ENCODE data around the gene SPOCD1.
A peak's percentile ranks its signal among the peaks of the same experiment; 100 is the strongest.

Gene SPOCD1

DNA sequence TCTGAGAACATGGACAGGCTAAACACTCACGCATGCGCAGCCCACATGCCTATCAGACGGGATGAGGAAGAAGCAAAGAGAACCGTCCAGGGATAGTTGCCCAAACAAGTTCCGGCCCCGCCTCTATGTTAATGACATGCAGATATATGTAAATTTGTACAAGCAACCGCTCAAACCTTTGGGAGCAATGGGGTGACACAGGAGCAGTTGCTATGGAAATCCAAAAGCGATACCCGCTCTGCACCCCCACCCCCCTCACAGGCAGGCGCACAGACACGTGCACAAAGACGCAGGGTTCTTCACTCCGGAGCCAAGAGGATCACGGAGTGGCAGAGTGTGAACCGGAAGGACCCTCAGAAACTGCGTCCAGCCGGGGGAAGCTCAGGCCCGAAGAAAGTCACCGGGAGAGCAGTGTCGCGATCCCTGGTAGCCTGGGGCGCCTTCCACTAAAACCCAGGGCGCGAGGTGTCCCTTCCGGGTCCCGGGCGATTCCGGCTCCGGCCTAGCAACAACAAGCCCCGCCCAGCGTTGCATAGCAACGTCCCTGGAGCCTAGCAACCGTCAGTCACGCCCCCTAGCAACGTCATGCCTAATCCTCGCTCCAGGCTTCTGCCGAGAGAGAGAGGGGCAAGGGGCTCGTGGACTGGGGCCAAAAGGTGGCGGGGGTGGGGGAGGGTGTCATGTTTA lies 27.5 kb downstream of the SPOCD1 start (continued):
- TF ChIP-seq ZNF521 (tag by site-specific recombination; IDR thresholded peaks at IDR 0.05) = no peak
- peak; percentile 30 for TF ChIP-seq GLIS1 (tag by site-specific recombination; IDR thresholded peaks at IDR 0.05)
- no peak for TF ChIP-seq ZNF146 (tag by site-specific recombination; IDR thresholded peaks at IDR 0.05)
- TF ChIP-seq ZSCAN30 (tag by site-specific recombination; IDR thresholded peaks at IDR 0.05) = peak; percentile 24; the same call in 1 of the 2 replicates
- TF ChIP-seq ZNF350 (tag by site-specific recombination; IDR thresholded peaks at IDR 0.05) = no peak
- TF ChIP-seq, protein P1, sequence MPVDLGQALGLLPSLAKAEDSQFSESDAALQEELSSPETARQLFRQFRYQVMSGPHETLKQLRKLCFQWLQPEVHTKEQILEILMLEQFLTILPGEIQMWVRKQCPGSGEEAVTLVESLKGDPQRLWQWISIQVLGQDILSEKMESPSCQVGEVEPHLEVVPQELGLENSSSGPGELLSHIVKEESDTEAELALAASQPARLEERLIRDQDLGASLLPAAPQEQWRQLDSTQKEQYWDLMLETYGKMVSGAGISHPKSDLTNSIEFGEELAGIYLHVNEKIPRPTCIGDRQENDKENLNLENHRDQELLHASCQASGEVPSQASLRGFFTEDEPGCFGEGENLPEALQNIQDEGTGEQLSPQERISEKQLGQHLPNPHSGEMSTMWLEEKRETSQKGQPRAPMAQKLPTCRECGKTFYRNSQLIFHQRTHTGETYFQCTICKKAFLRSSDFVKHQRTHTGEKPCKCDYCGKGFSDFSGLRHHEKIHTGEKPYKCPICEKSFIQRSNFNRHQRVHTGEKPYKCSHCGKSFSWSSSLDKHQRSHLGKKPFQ (tag by site-specific recombination; IDR thresholded peaks at IDR 0.05) = no peak
- TF ChIP-seq ZNF211 (tag by site-specific recombination; IDR thresholded peaks at IDR 0.05; ENCODE audit: low read depth) = no peak
- TF ChIP-seq, protein P2, sequence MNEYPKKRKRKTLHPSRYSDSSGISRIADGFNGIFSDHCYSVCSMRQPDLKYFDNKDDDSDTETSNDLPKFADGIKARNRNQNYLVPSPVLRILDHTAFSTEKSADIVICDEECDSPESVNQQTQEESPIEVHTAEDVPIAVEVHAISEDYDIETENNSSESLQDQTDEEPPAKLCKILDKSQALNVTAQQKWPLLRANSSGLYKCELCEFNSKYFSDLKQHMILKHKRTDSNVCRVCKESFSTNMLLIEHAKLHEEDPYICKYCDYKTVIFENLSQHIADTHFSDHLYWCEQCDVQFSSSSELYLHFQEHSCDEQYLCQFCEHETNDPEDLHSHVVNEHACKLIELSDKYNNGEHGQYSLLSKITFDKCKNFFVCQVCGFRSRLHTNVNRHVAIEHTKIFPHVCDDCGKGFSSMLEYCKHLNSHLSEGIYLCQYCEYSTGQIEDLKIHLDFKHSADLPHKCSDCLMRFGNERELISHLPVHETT (tag by site-specific recombination; IDR thresholded peaks at IDR 0.05) = no peak
- no peak for TF ChIP-seq GFI1B (tag by site-specific recombination; IDR thresholded peaks at IDR 0.05)
- peak; percentile 81 for TF ChIP-seq ZBTB17 (tag by site-specific recombination; IDR thresholded peaks at IDR 0.05)
- no peak for TF ChIP-seq ZNF239 (tag by site-specific recombination; IDR thresholded peaks at IDR 0.05)
- TF ChIP-seq KLF1 (tag by site-specific recombination; IDR thresholded peaks at IDR 0.05) = 0 out of 2 replicates have a peak, but pooled peaks have one; percentile 21
- TF ChIP-seq, protein P3, sequence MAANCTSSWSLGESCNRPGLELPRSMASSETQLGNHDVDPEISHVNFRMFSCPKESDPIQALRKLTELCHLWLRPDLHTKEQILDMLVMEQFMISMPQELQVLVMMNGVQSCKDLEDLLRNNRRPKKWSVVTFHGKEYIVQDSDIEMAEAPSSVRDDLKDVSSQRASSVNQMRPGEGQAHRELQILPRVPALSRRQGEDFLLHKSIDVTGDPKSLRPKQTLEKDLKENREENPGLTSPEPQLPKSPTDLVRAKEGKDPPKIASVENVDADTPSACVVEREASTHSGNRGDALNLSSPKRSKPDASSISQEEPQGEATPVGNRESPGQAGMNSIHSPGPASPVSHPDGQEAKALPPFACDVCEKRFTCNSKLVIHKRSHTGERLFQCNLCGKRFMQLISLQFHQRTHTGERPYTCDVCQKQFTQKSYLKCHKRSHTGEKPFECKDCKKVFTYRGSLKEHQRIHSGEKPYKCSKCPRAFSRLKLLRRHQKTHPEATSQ (tag by site-specific recombination; IDR thresholded peaks at IDR 0.05) = no peak
- TF ChIP-seq GLI4 (tag by site-specific recombination; IDR thresholded peaks at IDR 0.05) = no peak
- no peak for TF ChIP-seq ZNF37A (tag by site-specific recombination; IDR thresholded peaks at IDR 0.05)
- peak; percentile 91 for TF ChIP-seq KLF9 (tag by site-specific recombination; IDR thresholded peaks at IDR 0.05; ENCODE audit: low read depth)
- TF ChIP-seq, protein P4, sequence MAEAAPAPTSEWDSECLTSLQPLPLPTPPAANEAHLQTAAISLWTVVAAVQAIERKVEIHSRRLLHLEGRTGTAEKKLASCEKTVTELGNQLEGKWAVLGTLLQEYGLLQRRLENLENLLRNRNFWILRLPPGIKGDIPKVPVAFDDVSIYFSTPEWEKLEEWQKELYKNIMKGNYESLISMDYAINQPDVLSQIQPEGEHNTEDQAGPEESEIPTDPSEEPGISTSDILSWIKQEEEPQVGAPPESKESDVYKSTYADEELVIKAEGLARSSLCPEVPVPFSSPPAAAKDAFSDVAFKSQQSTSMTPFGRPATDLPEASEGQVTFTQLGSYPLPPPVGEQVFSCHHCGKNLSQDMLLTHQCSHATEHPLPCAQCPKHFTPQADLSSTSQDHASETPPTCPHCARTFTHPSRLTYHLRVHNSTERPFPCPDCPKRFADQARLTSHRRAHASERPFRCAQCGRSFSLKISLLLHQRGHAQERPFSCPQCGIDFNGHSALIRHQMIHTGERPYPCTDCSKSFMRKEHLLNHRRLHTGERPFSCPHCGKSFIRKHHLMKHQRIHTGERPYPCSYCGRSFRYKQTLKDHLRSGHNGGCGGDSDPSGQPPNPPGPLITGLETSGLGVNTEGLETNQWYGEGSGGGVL (tag by site-specific recombination; IDR thresholded peaks at IDR 0.05) = no peak
- TF ChIP-seq GLIS2 (tag by site-specific recombination; IDR thresholded peaks at IDR 0.05) = peak; percentile 45; the same call in 1 of the 2 replicates
- TF ChIP-seq, protein P5, sequence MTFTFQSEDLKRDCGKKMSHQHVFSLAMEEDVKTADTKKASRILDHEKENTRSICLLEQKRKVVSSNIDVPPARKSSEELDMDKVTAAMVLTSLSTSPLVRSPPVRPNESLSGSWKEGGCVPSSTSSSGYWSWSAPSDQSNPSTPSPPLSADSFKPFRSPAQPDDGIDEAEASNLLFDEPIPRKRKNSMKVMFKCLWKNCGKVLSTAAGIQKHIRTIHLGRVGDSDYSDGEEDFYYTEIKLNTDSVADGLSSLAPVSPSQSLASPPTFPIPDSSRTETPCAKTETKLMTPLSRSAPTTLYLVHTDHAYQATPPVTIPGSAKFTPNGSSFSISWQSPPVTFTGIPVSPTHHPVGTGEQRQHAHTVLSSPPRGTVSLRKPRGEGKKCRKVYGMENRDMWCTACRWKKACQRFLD (tag by site-specific recombination; IDR thresholded peaks at IDR 0.05) = no peak
- TF ChIP-seq, protein P6, sequence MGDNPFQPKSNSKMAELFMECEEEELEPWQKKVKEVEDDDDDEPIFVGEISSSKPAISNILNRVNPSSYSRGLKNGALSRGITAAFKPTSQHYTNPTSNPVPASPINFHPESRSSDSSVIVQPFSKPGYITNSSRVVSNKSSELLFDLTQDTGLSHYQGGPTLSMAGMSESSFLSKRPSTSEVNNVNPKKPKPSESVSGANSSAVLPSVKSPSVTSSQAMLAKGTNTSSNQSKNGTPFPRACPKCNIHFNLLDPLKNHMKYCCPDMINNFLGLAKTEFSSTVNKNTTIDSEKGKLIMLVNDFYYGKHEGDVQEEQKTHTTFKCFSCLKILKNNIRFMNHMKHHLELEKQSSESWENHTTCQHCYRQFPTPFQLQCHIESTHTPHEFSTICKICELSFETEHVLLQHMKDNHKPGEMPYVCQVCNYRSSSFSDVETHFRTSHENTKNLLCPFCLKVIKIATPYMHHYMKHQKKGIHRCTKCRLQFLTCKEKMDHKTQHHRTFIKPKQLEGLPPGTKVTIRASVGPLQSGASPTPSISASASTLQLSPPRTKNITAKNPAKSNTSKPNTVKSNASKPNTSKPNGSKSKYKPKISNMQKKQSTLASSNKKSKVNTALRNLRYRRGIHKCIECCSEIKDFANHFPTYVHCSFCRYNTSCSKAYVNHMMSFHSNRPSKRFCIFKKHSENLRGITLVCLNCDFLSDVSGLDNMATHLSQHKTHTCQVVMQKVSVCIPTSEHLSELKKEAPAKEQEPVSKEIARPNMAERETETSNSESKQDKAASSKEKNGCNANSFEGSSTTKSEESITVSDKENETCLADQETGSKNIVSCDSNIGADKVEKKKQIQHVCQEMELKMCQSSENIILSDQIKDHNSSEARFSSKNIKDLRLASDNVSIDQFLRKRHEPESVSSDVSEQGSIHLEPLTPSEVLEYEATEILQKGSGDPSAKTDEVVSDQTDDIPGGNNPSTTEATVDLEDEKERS (tag by site-specific recombination; IDR thresholded peaks at IDR 0.05) = no peak
- no peak for TF ChIP-seq ZNF169 (tag by site-specific recombination; IDR thresholded peaks at IDR 0.05)
- TF ChIP-seq ZNF677 (tag by site-specific recombination; IDR thresholded peaks at IDR 0.05) = no peak
- TF ChIP-seq KLF8 (tag by site-specific recombination; IDR thresholded peaks at IDR 0.05) = peak; percentile 42
- no peak for TF ChIP-seq ZNF133 (tag by site-specific recombination; IDR thresholded peaks at IDR 0.05)
- TF ChIP-seq ZNF138 (tag by site-specific recombination; IDR thresholded peaks at IDR 0.05; ENCODE audit: borderline replicate concordance) = no peak
- TF ChIP-seq, protein P7, sequence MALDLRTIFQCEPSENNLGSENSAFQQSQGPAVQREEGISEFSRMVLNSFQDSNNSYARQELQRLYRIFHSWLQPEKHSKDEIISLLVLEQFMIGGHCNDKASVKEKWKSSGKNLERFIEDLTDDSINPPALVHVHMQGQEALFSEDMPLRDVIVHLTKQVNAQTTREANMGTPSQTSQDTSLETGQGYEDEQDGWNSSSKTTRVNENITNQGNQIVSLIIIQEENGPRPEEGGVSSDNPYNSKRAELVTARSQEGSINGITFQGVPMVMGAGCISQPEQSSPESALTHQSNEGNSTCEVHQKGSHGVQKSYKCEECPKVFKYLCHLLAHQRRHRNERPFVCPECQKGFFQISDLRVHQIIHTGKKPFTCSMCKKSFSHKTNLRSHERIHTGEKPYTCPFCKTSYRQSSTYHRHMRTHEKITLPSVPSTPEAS (tag by site-specific recombination; IDR thresholded peaks at IDR 0.05) = no peak
- no peak for TF ChIP-seq TCF7L2 (IDR thresholded peaks at IDR 0.05; ENCODE audit: borderline replicate concordance, low read depth, low read length)
- TF ChIP-seq, protein P8, sequence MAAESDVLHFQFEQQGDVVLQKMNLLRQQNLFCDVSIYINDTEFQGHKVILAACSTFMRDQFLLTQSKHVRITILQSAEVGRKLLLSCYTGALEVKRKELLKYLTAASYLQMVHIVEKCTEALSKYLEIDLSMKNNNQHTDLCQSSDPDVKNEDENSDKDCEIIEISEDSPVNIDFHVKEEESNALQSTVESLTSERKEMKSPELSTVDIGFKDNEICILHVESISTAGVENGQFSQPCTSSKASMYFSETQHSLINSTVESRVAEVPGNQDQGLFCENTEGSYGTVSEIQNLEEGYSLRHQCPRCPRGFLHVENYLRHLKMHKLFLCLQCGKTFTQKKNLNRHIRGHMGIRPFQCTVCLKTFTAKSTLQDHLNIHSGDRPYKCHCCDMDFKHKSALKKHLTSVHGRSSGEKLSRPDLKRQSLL (tag by site-specific recombination; IDR thresholded peaks at IDR 0.05) = no peak

All from HEK293 (cell line).